NCI-H2107 (cell line): ENCODE results near the gene NFYC.

Experiments
- DNase-seq: peaks from one replicate; lab custom pipeline; 2025; lab: John Stamatoyannopoulos, UW

NFYC gene

DNA sequence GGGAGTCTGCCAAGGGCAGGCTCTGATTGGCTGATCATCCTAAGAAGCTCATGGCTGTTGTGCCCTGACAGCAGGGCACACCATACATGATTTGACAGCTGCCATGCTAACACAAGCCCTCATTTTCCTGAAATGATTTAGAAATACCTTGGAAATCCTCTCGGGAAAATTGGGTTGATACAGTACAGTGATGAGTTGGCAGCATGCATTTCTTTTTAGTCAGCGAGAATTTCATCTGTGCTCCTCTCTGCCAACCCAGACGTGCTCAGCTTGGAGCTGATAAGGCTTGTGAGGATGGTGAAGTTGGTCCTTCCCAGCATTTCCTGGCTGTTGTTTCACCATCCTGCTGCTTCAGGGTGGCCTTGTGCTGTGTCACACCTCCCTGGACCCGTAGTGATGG lies 69.5 kb downstream of the NFYC start:
- no peak for DNase-seq

GRCh38 chr1:40762144-40762923 lies 70.8 kb downstream of the NFYC start:
- DNase-seq: no peak

DNA sequence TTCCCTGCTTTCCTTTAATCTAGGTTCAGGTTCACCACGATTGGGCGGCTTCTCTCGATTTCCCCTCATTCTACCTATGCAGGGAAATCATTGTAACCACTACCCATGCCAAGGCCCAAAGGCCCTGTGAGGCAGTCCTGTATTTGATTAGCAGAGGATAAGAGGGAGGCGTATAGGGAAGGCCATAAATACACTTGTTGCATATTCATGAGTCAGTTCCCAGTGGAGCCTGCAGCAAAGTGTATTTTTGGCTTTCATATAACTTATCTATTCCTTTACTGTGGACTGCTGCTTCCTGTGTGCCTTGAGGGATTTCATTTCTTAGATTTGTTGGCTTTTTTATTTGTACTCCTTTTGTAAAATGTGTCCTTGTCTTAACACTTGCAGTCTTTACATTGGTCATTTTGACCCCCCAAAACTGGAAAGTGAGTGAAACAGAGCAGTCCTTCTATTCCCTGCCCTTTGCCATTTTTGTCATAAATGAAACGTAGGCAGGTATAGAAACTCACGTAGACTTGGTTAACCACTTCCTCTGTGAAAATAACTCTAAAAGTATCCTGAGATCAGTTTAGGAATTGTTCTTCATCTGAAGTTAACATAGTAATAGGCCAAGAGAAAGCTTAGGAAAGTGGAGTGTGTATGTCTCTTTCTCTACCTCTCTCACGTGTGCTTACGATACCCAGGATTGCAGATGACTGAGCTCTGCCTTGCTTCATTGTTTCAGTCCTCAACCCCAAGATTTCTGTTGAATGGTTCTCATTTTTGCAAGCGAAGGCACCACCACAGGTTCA lies 72.4 kb downstream of the NFYC start:
- DNase-seq: no peak

GRCh38 chr1:40764981-40765380 lies 73.5 kb downstream of the NFYC start:
- DNase-seq: no peak

GRCh38 chr1:40766017-40766416 lies 74.5 kb downstream of the NFYC start:
- DNase-seq: no peak

GRCh38 chr1:40766560-40766959 lies 75.1 kb downstream of the NFYC start:
- DNase-seq: no peak

- no peak for DNase-seq
Measured at GRCh38 chr1:40768146-40768990, 76.9 kb downstream of the NFYC start.

GRCh38 chr1:40769815-40770214 lies 78.3 kb downstream of the NFYC start:
- no peak for DNase-seq

DNA sequence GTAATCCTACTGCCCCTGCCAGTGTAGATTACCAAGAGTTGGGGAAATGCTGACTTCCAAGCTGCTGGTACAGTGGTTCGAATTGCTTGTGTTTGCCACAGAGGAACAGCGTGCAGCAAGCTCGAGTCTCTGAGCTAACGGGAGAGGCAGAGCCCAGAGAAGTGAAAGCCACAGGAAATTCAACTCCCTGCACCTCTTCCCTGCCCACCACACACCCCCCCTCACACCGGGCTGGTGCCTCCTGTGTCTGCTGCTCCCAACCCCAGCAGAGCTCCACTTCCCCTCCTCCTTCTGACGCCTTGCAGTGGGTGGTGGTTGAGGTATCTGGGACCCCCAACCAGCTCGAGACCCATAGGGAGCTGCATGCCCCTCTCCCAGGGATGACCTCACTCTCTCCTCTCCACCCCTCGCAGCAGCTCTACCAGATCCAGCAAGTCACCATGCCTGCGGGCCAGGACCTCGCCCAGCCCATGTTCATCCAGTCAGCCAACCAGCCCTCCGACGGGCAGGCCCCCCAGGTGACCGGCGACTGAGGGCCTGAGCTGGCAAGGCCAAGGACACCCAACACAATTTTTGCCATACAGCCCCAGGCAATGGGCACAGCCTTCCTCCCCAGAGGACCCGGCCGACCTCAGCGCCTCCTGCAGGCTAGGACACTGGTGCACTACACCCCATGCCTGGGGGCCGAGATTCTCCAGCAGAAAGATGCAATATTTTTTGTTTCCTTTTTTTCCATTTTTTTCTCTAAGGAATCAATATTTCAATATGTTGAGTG lies 79.0 kb downstream of the NFYC start:
- no peak for DNase-seq

GRCh38 chr1:40772146-40772955 lies 80.8 kb downstream of the NFYC start:
- no peak for DNase-seq

- no peak for DNase-seq
Measured at GRCh38 chr1:40773748-40774265, 82.3 kb downstream of the NFYC start.

GRCh38 chr1:40774266-40774998 lies 82.9 kb downstream of the NFYC start:
- DNase-seq: no peak

- no peak for DNase-seq
Measured at GRCh38 chr1:40776236-40777072, 85.0 kb downstream of the NFYC start.

DNA sequence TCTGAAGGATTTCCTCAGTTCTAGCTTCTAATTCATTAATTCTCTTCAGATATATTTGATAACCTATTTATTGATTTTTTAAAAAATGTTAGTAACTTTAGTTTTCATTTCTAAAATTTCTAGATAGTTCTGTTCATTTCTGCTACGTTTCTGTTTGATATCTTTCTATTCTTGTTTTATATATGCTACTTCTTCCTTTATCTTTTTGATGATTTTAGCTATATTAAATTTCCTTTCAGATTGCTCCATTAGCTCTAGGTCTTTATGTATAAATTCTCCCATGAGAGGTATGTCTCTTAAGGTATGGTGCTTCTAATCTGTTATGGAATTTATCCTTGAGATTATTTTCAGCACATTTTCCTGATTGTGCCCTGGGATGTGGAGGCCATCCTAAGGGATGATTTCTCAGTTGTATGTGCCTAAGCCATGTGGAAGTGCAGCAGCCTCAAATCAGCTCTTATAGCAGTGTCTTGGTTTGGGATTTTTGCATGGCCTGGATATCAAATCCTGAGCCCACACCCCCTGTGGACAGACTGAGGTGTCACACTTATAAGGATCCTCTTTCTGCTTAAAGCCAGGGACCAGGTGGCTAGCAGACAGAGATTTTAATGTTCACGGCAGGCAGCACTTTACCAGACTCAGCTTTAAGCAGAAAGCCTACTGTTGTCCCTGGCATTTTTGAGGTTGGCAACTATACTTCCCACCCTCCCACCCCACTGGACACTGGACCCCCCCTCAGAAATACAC lies 85.9 kb downstream of the NFYC start:
- no peak for DNase-seq

GRCh38 chr1:40780678-40781607 lies 89.4 kb downstream of the NFYC start:
- no peak for DNase-seq

GRCh38 chr1:40781608-40781971 lies 90.1 kb downstream of the NFYC start:
- DNase-seq: no peak

DNA sequence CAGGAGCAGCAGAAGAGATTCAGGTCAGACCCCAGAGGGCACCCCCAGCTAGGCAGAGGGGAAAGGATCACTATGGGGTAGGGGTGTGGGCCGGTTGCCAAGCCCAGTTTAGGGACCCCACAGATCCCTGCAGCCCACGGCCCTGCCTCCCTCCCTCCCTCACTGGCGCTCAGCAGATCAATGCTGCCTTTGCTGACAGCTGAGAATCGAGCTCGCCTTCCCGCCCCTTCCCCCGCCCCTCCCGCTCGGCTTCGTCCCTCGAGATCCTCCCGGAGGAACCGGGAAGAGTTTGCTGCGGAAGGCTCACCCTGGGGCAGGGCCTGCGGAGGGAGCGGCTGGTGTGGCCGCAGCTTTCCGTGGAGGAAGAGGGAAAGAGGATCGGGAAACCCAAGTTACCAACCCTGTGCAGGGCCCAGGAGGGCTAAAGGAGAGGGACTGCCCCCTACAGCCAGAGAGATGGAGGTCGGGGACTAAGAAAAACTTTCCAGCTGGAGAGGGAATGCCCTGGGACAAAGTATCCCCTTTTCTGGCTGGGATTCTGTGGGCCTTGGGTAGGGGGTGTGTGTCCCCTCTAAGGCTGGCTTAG lies 91.0 kb downstream of the NFYC start:
- no peak for DNase-seq
